Lower lobe of right lung (tissue), 2 donors: ENCODE data around the gene CNOT1. TPM values are rescaled to one million over a fixed set of nuclear protein-coding genes. Genes with fewer than 3 reads are reported as not detected.
"Not testable (repeated sequence)": the region's sequence is repeated elsewhere in the genome, so short reads cannot be mapped to it uniquely, and the experiment has no call there.

ENCODE experiments used
- ATAC-seq, 2 donors: fragments of 200-7000 bp; cut with Tn5 transposase; one replicate each; pipeline ENCODE4 v1.9.1; 2020 to 2022; ENCODE audit warnings: mild to moderate bottlenecking in 2 of 2, moderate library complexity in 2 of 2
- DNase-seq: peaks from one replicate; pipeline ENCODE4 v3.0.0-alpha.2; 2020
- H3K27ac ChIP-seq: fragments of 200-600 bp; one replicate; pipeline ENCODE4 v1.8.0; 2022
- H3K27me3 ChIP-seq: fragments of 200-600 bp; one replicate; pipeline ENCODE4 v1.8.0; 2022; ENCODE audit warnings: low read depth
- H3K36me3 ChIP-seq: fragments of 200-600 bp; one replicate; pipeline ENCODE4 v1.8.0; 2022; ENCODE audit warnings: mild to moderate bottlenecking
- H3K4me1 ChIP-seq: fragments of 200-600 bp; one replicate; pipeline ENCODE4 v1.8.0; 2022
- H3K4me3 ChIP-seq: fragments of 200-600 bp; one replicate; pipeline ENCODE4 v1.8.0; 2022; ENCODE audit warnings: mild to moderate bottlenecking
- H3K9me3 ChIP-seq: fragments of 200-600 bp; one replicate; pipeline ENCODE4 v1.8.0; 2022
- intact Hi-C: fragments of 100-400 bp; cut with DNase I; formaldehyde crosslinking; loops from one replicate; pipeline ENCODE4 v1.11.0; 2022
- total RNA-seq: library from RNA; stranded (reverse); fragmentation: NEBNext Ultra II Directional; extraction: Animal tissue kit (Norgen Biotek cat#: 25700); gene quantifications from one replicate; pipeline ENCODE4 v1.2.1, GENCODE V29; 2021
- TF ChIP-seq, protein P1 (sequence below): fragments of 200-600 bp; IDR thresholded peaks from one replicate; pipeline ENCODE4 v1.8.0; 2022; ENCODE audit warnings: antibody characterized with exemption, mild to moderate bottlenecking
- donor health status: DM: no; HTN: yes; CAD: no; lungs with severe emphysema.

Gene CNOT1
- total RNA-seq, 1 donor from 2014 or later = 172 TPM

DNA sequence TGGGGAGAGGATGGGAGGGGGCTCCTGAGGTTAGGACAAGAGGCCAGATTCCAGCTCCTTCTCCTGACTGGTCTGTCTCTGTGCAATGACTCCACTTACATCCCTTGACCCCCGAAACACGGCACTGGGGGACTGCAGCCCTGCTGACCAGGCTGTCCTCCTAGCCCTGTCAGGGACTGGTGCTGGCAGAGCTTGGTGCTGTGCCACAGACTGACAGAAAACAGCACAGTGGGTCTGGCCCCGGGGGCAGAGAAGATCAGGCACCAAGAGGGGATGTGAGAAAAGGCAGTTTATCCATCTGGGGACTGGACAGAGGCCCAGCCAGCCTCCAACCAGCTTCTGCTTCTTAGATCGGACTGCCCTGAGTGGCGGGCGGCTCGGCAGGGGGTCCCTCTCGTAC, 35.6 kb upstream of the CNOT1 start:
- no peak overlapping the region for H3K27ac ChIP-seq
- no peaks in the 10 kb centered on the region for H3K4me1 ChIP-seq
- H3K27me3 ChIP-seq = no peaks in the 10 kb centered on the region
- intact Hi-C loops = no loop called here
- no peaks in the 10 kb centered on the region for H3K9me3 ChIP-seq
- H3K4me3 ChIP-seq = no peak overlapping the region
- peaks cover 22% of the 10 kb centered on the region for H3K36me3 ChIP-seq
- DNase-seq = no peak
- TF ChIP-seq, protein P1, sequence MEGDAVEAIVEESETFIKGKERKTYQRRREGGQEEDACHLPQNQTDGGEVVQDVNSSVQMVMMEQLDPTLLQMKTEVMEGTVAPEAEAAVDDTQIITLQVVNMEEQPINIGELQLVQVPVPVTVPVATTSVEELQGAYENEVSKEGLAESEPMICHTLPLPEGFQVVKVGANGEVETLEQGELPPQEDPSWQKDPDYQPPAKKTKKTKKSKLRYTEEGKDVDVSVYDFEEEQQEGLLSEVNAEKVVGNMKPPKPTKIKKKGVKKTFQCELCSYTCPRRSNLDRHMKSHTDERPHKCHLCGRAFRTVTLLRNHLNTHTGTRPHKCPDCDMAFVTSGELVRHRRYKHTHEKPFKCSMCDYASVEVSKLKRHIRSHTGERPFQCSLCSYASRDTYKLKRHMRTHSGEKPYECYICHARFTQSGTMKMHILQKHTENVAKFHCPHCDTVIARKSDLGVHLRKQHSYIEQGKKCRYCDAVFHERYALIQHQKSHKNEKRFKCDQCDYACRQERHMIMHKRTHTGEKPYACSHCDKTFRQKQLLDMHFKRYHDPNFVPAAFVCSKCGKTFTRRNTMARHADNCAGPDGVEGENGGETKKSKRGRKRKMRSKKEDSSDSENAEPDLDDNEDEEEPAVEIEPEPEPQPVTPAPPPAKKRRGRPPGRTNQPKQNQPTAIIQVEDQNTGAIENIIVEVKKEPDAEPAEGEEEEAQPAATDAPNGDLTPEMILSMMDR = no peak
- no peak for ATAC-seq

DNA sequence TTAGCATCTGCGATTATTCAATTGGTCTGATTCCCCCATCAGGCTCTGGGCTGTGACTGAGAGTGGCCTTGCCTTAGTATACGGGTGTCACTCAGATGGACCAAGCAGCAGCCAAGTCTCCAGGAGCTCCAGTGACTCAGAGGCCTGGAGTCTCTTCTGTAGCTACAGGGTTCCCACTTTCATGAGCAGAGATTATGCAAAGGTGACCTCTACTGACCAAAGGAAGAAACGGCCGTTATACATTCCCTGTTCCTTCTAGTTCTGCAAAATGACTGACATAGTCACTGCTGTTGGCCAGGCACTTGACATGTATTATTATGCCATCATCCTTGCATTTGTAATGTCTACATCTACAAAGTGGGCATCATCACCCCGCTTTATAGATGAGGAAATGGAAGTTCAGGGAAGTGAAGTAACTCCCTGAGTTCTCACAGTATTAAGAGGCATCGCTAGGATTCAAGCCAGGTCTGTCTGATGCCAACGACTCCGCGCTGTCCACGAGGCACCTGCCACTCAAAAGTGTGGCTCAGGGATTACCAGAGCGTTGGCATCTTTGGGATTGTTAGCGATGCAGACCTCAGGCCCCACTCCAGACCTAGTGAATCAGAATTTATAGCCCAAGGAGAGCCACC, 31.7 kb upstream of the CNOT1 start:
- Histone ChIP-seq H3K4me1 (no peaks in the 10 kb centered on the region), H3K36me3 (peaks cover under 1% of the 10 kb centered on the region), H3K27me3 (no peaks in the 10 kb centered on the region), H3K27ac (no peak overlapping the region), H3K9me3 (no peaks in the 10 kb centered on the region), H3K4me3 (no peak overlapping the region)
- ATAC-seq (peak; percentile 90 to 93), DNase-seq (no peak)
- intact Hi-C loops = no loop called here
- TF ChIP-seq, protein P1 = peak; percentile 55

DNA sequence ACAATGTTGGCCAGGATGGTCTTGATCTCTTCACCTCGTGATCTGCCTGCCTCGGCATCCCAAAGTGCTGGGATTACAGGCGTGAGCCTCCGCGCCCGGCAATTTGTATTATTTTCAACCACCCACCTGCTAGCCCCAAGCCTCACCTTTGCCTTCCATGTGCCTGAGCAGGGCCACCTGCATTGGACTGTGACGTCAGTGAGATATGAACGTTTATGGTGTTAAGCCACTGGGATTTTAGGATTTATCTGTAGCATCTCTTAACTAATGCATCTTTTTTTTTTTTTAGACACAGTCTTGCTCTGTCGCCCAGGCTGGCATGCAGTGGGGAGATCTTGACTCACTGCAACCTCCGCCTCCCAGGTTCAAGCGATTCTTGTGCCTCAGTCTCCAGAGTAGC, 30.3 kb upstream of the CNOT1 start:
- intact Hi-C loops, DNase-seq, H3K4me1 ChIP-seq, H3K27ac ChIP-seq, H3K4me3 ChIP-seq, H3K9me3 ChIP-seq, ATAC-seq, H3K36me3 ChIP-seq, H3K27me3 ChIP-seq: not testable (repeated sequence)

DNA sequence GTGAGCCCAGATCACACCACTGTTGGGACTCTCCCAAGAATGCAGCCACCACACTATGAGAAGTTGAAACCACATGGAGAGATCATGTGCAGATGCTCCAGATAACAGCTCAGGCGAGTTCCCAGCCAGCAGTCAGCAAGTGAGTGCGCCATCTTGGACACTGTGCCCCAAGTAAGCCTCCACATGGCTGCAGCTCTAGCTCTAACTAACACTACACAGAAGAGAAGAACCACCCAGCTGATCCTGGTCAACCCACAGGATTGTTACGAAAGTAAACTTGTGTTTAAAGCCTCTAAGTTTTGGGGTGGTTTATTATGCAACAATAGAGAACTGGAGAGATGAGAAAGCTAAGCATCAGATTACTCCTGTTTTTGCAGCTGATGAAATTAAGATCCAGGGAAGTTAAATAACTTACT, 29.2 kb upstream of the CNOT1 start:
- Histone ChIP-seq H3K27me3 (no peaks in the 10 kb centered on the region), H3K4me1 (no peaks in the 10 kb centered on the region), H3K36me3 (no peaks in the 10 kb centered on the region), H3K27ac (no peak overlapping the region), H3K4me3 (no peak overlapping the region), H3K9me3 (no peaks in the 10 kb centered on the region)
- no peak for ATAC-seq
- TF ChIP-seq, protein P1 = no peak
- intact Hi-C loops = no loop called here
- no peak for DNase-seq

DNA sequence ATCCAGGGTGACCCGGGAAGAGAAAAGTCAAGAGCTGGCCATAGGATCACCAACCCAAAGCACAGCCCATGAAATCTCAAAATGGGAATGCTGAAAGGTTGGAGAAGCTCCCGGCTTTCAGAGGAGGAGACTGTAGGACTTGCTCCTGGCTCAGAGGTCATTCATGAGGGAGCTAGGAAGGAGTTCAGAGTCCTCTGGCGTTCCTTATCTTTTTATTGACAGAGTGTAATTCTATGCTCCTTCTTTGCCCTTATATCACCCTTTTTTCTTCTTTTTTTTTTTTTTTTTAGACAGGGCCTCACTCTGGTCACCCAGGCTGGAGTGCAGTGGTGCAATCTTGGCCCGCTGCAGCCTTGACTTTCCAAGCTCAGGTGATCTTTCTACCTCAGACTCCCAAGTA, 27.3 kb upstream of the CNOT1 start:
- no peak for ATAC-seq

DNA sequence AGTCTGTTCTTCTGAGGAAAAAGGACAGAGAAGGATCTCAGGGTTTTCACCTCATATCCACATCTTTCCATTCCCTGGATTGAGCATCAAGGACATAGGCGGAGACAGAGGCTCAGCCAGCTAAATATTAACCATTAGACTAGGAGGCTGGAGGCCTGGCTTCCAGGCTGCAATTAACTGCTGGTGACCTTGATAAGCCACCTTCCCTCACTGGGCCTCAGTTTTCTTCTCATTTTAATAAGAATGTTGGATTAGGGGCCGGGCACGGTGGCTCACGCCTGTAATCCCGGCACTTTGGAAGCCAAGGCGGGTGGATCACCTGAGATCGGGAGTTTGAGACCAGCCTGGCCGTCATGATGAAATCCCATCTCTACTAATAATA, 25.6 kb upstream of the CNOT1 start:
- TF ChIP-seq, protein P1 = no peak
- Histone ChIP-seq H3K4me1 (no peaks in the 10 kb centered on the region), H3K27ac (no peak overlapping the region), H3K36me3 (no peaks in the 10 kb centered on the region), H3K9me3 (no peaks in the 10 kb centered on the region), H3K27me3 (no peaks in the 10 kb centered on the region), H3K4me3 (no peak overlapping the region)
- no peak for DNase-seq
- intact Hi-C loops = no loop called here
- ATAC-seq = no peak

More for the DNA sequence above, 27.3 kb upstream of the CNOT1 start:
- Histone ChIP-seq H3K4me1 (no peaks in the 10 kb centered on the region), H3K9me3 (no peaks in the 10 kb centered on the region), H3K36me3 (no peaks in the 10 kb centered on the region), H3K4me3 (no peak overlapping the region), H3K27me3 (no peaks in the 10 kb centered on the region), H3K27ac (no peak overlapping the region)
- no peak for DNase-seq
- TF ChIP-seq, protein P1 = no peak
- intact Hi-C loops = no loop called here
